B cell (primary cell): ENCODE measurements around the gene DTX3.

Experiments
- CTCF ChIP-seq: fragments of 200-600 bp; IDR thresholded peaks from one replicate; pipeline ENCODE4 v1.8.0; 2022; ENCODE audit warnings: antibody characterized with exemption, mild to moderate bottlenecking
- EZH2 ChIP-seq: IDR thresholded peaks from 2 replicates; pipeline ENCODE4 v1.6.1; 2012; ENCODE audit warnings: borderline replicate concordance, low read depth, mild to moderate bottlenecking, moderate library complexity, low read length; ENCODE audit not compliant: insufficient read depth, poor library complexity, severe bottlenecking

GRCh38 chr12:57581802-57582201 is 22.8 kb upstream of the DTX3 start:
- TF ChIP-seq CTCF (no peak), EZH2 (no peak)
